K562 (cell line): ENCODE results near the gene FOSL1. TPM values are rescaled to one million over a fixed set of nuclear protein-coding genes. Genes with fewer than 3 reads are reported as not detected.

Experiments used
- BRD9 ChIP-seq: fragments of 450-650 bp; IDR thresholded peaks from 2 replicates; pipeline ENCODE4 v1.6.1; 2018; ENCODE audit warnings: low read depth; ENCODE audit not compliant: partially characterized antibody
- CBX8 ChIP-seq: fragments of 200-600 bp; sonication (generic); IDR thresholded peaks from 2 replicates; pipeline ENCODE4 v1.6.1; 2012; ENCODE audit warnings: borderline replicate concordance, mixed run types, low read depth, mild to moderate bottlenecking, moderate library complexity, mixed read lengths, low read length, control low read depth, inconsistent platforms; ENCODE audit not compliant: poor library complexity, severe bottlenecking; ENCODE audit errors: extremely low read depth
- ETV1 ChIP-seq: fragments of 450-650 bp; conservative IDR thresholded peaks from 2 replicates; pipeline ENCODE4 v1.6.1; 2016; ENCODE audit warnings: missing genetic modification characterization, control low read depth, low read depth, missing compliant biosample characterization
- FOXK1 ChIP-seq: sonication (generic); formaldehyde crosslinking; IDR thresholded peaks from 2 replicates; pipeline ENCODE4 v1.8.0; 2022; ENCODE audit warnings: missing genetic modification reagents, mild to moderate bottlenecking, borderline replicate concordance
- JUNB ChIP-seq: fragments of 450-650 bp; formaldehyde crosslinking; conservative IDR thresholded peaks from 2 replicates; pipeline ENCODE4 v1.4.0; 2020; ENCODE audit warnings: mild to moderate bottlenecking
- MAZ ChIP-seq, 2 experiments: fragments of 450-650 bp in 1 of 2; sonication (generic) in 1 of 2; formaldehyde crosslinking; IDR thresholded peaks in 1 of 2; conservative IDR thresholded peaks in 1 of 2; 2 replicates each; pipeline versions ENCODE4 v1.4.0 to v1.5.0; 2020; ENCODE audit warnings: mild to moderate bottlenecking in 1 of 2, missing genetic modification reagents in 1 of 2
- NR2F6 ChIP-seq: fragments of 450-650 bp; formaldehyde crosslinking; IDR thresholded peaks from 2 replicates; pipeline ENCODE4 v1.4.0; 2020; ENCODE audit warnings: mild to moderate bottlenecking
- PATZ1 ChIP-seq: fragments of 250-450 bp; sonication (Bioruptor Pico); IDR thresholded peaks from 2 replicates; pipeline ENCODE4 v1.5.0; 2020; ENCODE audit warnings: mild to moderate bottlenecking, borderline replicate concordance
- PHF20 ChIP-seq: fragments of 450-650 bp; IDR thresholded peaks from 2 replicates; pipeline ENCODE4 v1.6.1; 2018; ENCODE audit not compliant: partially characterized antibody
- PKNOX1 ChIP-seq: fragments of 450-650 bp; IDR thresholded peaks from 2 replicates; pipeline ENCODE4 v1.6.1; 2016
- PRDM10 ChIP-seq: fragments of 450-650 bp; IDR thresholded peaks from 2 replicates; pipeline ENCODE4 v1.6.1; 2018; ENCODE audit not compliant: partially characterized antibody
- RBM34 ChIP-seq: fragments of 200-400 bp; formaldehyde crosslinking; IDR thresholded peaks from 2 replicates; pipeline ENCODE4 v1.6.1; 2018; ENCODE audit warnings: low read length, borderline replicate concordance; ENCODE audit not compliant: insufficient read depth
- ZNF274 ChIP-seq: IDR thresholded peaks from 2 replicates; pipeline ENCODE4 v1.6.1; 2011; ENCODE audit warnings: low read depth, mild to moderate bottlenecking, low read length, moderate library complexity, borderline replicate concordance
- ZNF740 ChIP-seq, 3 experiments: fragments of 200-800 bp in 1 of 3; sonication (Bioruptor generic) in 1 of 3; sonication (generic) in 1 of 3; formaldehyde crosslinking in 1 of 3; IDR thresholded peaks; 2 replicates each; pipeline versions ENCODE4 v1.6.1 to v1.8.0; 2016 to 2022; ENCODE audit warnings: mild to moderate bottlenecking in 2 of 3, missing compliant biosample characterization in 2 of 3, missing genetic modification characterization in 2 of 3, missing genetic modification reagents in 1 of 3
- polyA plus RNA-seq, 8 experiments: library from polyadenylated mRNA; depleted of rRNA in 4 of 8; stranded (reverse) in 5 of 8; unstranded in 3 of 8; fragments of >200 nt; fragmentation: Nextera tagmentation in 2 of 8; fragmentation: Illumina TruSeq in 1 of 8; extraction: Ambion mirVana in 2 of 8; extraction: Trizol in 1 of 8; gene quantifications; 2 replicates each; pipeline versions ENCODE4 v1.2.1 to v1.2.3, GENCODE V29; 2011 to 2014; ENCODE audit warnings: inconsistent platforms in 1 of 8, missing spikeins in 1 of 8
- total RNA-seq, 7 experiments: library from RNA; depleted of rRNA in 6 of 7; stranded (reverse); fragments of >200 nt in 6 of 7; fragmentation: Illumina TruSeq in 2 of 7; extraction: Trizol in 2 of 7; gene quantifications; 2 replicates each; pipeline versions ENCODE4 v1.2.1 to v1.2.3, GENCODE V29; 2011 to 2021; ENCODE audit warnings: low replicate concordance in 1 of 7
- TF ChIP-seq, protein P1 (sequence below): fragments of 250-450 bp; sonication (Bioruptor Pico); IDR thresholded peaks from 2 replicates; pipeline ENCODE4 v1.4.0; 2020; ENCODE audit warnings: borderline replicate concordance

Gene FOSL1
- total and polyA plus RNA-seq, 9 of the 15 experiments (the other 6 are each of a cell fraction or from before 2014, with no cell fraction given) = 3.5 to 39.6 (median 10.0) TPM

- TF ChIP-seq MAZ (CRISPR knock-in tag; conservative IDR thresholded peaks at IDR 0.05 in 1 of 2, IDR thresholded peaks at IDR 0.05 in 1 of 2) = peak; percentile 88 to 95
- peak; percentile 56 for TF ChIP-seq PRDM10
- TF ChIP-seq ZNF740 (CRISPR knock-in tag; IDR thresholded peaks at IDR 0.05) = no peak
- no peak for TF ChIP-seq ZNF740 (tag; IDR thresholded peaks at IDR 0.05)
- TF ChIP-seq BRD9 = no peak
- no peak for TF ChIP-seq PHF20
- no peak for TF ChIP-seq JUNB (CRISPR knock-in tag)
- TF ChIP-seq NR2F6 = peak; percentile 34; the same call in 1 of the 2 replicates
- peak; percentile 74 for TF ChIP-seq ETV1
- TF ChIP-seq RBM34 = no peak
- no peak for TF ChIP-seq PATZ1
- no peak for TF ChIP-seq ZNF274
- TF ChIP-seq CBX8 = no peak
- peak; percentile 96 for TF ChIP-seq PKNOX1
- no peak; the same call in 1 of the 2 replicates for TF ChIP-seq FOXK1 (CRISPR knock-in tag)
- TF ChIP-seq, protein P1, sequence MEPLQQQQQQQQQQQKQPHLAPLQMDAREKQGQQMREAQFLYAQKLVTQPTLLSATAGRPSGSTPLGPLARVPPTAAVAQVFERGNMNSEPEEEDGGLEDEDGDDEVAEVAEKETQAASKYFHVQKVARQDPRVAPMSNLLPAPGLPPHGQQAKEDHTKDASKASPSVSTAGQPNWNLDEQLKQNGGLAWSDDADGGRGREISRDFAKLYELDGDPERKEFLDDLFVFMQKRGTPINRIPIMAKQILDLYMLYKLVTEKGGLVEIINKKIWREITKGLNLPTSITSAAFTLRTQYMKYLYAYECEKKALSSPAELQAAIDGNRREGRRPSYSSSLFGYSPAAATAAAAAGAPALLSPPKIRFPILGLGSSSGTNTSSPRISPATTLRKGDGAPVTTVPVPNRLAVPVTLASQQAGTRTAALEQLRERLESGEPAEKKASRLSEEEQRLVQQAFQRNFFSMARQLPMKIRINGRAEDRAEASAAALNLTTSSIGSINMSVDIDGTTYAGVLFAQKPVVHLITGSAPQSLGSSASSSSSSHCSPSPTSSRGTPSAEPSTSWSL (CRISPR knock-in tag) = 0 out of 2 replicates have a peak, but pooled peaks have one; percentile 58
Measured at GRCh38 chr11:65860278-65861164, 39.7 kb downstream of the FOSL1 start, which contains the start of gene MUS81 (continued).
